Naive thymus-derived CD4-positive, alpha-beta T cell (primary cell): ENCODE data around the gene SPTAN1. TPM values are rescaled to one million over a fixed set of nuclear protein-coding genes. Genes with fewer than 3 reads are reported as not detected.

Experiments used
- ATAC-seq: fragments of 150-1000 bp; cut with Tn5 transposase; 2 replicates; pipeline ENCODE4 v1.10.0; 2021; ENCODE audit warnings: mild to moderate bottlenecking, moderate library complexity
- CTCF ChIA-PET: fragments of 350-600 bp; sonication (Branson Sonifier 250); formaldehyde crosslinking; loops from one replicate; lab custom pipeline; 2021; ENCODE audit warnings: antibody characterized with exemption; lab: Charles Lee
- POLR2A ChIA-PET: fragments of 350-600 bp; sonication (Branson Sonifier 250); formaldehyde crosslinking; loops from one replicate; lab custom pipeline; 2021; ENCODE audit warnings: antibody characterized with exemption, inconsistent platforms; lab: Charles Lee
- DNase-seq, 9 donors: peaks; one replicate each; pipeline versions ENCODE4 v3.0.0 to v3.0.0-alpha.2; 2020 to 2022; ENCODE audit warnings: mixed read lengths in 1 of 9
- H3K27ac ChIP-seq: one replicate; pipeline ENCODE4 v1.7.0; 2013; ENCODE audit warnings: mild to moderate bottlenecking, low read depth, low read length, moderate library complexity
- H3K27me3 ChIP-seq, 2 donors: one replicate each; pipeline ENCODE4 v1.7.0; 2013; ENCODE audit warnings: low read length in 2 of 2, mild to moderate bottlenecking in 2 of 2, moderate library complexity in 2 of 2; ENCODE audit not compliant: control insufficient read depth in 2 of 2, insufficient read depth in 2 of 2
- H3K36me3 ChIP-seq, 3 experiments: 1 replicate in 2 of 3; 2 replicates in 1 of 3; pipeline ENCODE4 v1.7.0; 2013; ENCODE audit warnings: low read length in 3 of 3, mild to moderate bottlenecking in 3 of 3, moderate library complexity in 1 of 3; ENCODE audit not compliant: insufficient read depth in 3 of 3, control insufficient read depth in 2 of 3
- H3K4me1 ChIP-seq, 2 donors: one replicate each; pipeline ENCODE4 v1.7.0; 2013; ENCODE audit warnings: low read length in 2 of 2, mild to moderate bottlenecking in 2 of 2, moderate library complexity in 1 of 2; ENCODE audit not compliant: control insufficient read depth in 2 of 2, insufficient read depth in 2 of 2
- H3K4me3 ChIP-seq: 2 replicates; pipeline ENCODE4 v1.7.0; 2013; ENCODE audit warnings: mild to moderate bottlenecking, low read length
- H3K9me3 ChIP-seq, 3 experiments: 1 replicate in 2 of 3; 2 replicates in 1 of 3; pipeline ENCODE4 v1.7.0; 2013; ENCODE audit warnings: low read length in 3 of 3; ENCODE audit not compliant: control insufficient read depth in 2 of 3
- H3K27ac Mint-ChIP-seq, 9 donors: one replicate each; pipeline ENCODE4 v1.8.0; 2020 to 2022; ENCODE audit warnings: mixed read lengths in 9 of 9, mild to moderate bottlenecking in 8 of 9, moderate library complexity in 5 of 9, inconsistent platforms in 2 of 9
- H3K27me3 Mint-ChIP-seq, 5 donors: one replicate each; pipeline ENCODE4 v1.8.0; 2021 to 2022; ENCODE audit warnings: mixed read lengths in 5 of 5, mild to moderate bottlenecking in 1 of 5
- H3K36me3 Mint-ChIP-seq, 5 donors: one replicate each; pipeline ENCODE4 v1.8.0; 2020 to 2022; ENCODE audit warnings: mixed read lengths in 5 of 5, mild to moderate bottlenecking in 3 of 5, inconsistent platforms in 1 of 5
- H3K4me1 Mint-ChIP-seq, 7 donors: one replicate each; pipeline ENCODE4 v1.8.0; 2020 to 2022; ENCODE audit warnings: mixed read lengths in 7 of 7, mild to moderate bottlenecking in 3 of 7, inconsistent platforms in 1 of 7
- H3K4me3 Mint-ChIP-seq, 10 donors: one replicate each; pipeline ENCODE4 v1.8.0; 2020 to 2022; ENCODE audit warnings: mild to moderate bottlenecking in 10 of 10, mixed read lengths in 10 of 10, moderate library complexity in 6 of 10, inconsistent platforms in 2 of 10
- H3K9me3 Mint-ChIP-seq, 11 donors: one replicate each; pipeline ENCODE4 v1.8.0; 2020 to 2022; ENCODE audit warnings: mixed read lengths in 11 of 11, mild to moderate bottlenecking in 4 of 11, inconsistent platforms in 1 of 11, moderate library complexity in 1 of 11
- intact Hi-C, 2 donors: fragments of 100-400 bp; cut with micrococcal nuclease; formaldehyde crosslinking; loops; one replicate each; pipeline ENCODE4 v1.15.1; 2023
- polyA plus RNA-seq, 2 donors: library from polyadenylated mRNA; unstranded; fragments of 300-500 nt; fragmentation: Illumina TruSeq; gene quantifications; one replicate each; pipeline ENCODE4 v1.2.3, GENCODE V29; 2021
- total RNA-seq, 6 experiments: library from RNA in 5 of 6; stranded (reverse) in 5 of 6; gene quantifications; 1 replicate in 5 of 6; 2 replicates in 1 of 6; pipeline ENCODE4 v1.2.3 and lab custom pipeline; 2021 to 2026

The SPTAN1 gene
- total and polyA plus RNA-seq, 7 experiments from 2014 or later = 46.6 to 433 (median 365) TPM

- H3K4me1 Mint-ChIP-seq = peaks cover 10 to 50% (median 30%) of the 10 kb centered on the region in 7 donors
Measured at GRCh38 chr9:128568470-128569078, 16.2 kb downstream of the SPTAN1 start.

DNA sequence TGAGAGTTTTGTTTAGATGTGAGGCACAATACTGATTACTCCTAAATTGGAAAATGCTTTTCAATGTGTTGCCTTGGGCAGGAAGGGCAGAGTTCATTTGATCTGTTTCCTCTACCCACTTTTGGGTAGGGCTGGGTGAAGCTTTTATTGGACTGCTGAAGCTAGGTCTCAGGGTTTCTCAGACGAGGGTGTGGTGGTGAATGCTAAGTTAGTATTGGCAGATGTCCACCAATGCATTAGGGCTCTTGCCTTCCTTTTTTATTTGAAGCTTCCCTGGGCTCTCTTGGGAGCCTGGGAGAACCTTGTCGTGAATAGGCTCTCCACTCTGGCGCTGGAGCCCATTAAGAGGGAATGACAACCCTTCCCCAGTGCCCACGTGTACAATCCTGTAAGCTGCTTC, 23.1 kb downstream of the SPTAN1 start:
- CTCF ChIA-PET = interaction anchor here (0.6 kb wide), 1 partner anchor 14 kb away, joined by 3 read pairs; no protein-coding TSS in a partner anchor
- peaks cover 0 to 2% (median 0%) of the 10 kb centered on the region in 11 donors for H3K9me3 Mint-ChIP-seq
- Histone ChIP-seq H3K4me1 (peaks cover 0 to 11% of the 10 kb centered on the region in 2 donors), H3K27me3 (no peaks in the 10 kb centered on the region), H3K9me3 (no peaks in the 10 kb centered on the region), H3K4me3 (no peak overlapping the region), H3K27ac (peak overlapping the region; percentile 23), H3K36me3 (peaks cover 46 to 81% (median 59%) of the 10 kb centered on the region in 3 experiments)
- peaks cover 0 to 24% (median 17%) of the 10 kb centered on the region in 7 donors for H3K4me1 Mint-ChIP-seq
- peak overlapping the region in 4 of 10 donors; percentile 3 to 50 (median 30) for H3K4me3 Mint-ChIP-seq
- POLR2A ChIA-PET = interaction anchor here (0.5 to 2.9 kb wide), 2 partner anchors 24 to 67 kb away, joined by 3 to 17 read pairs; partner anchors contain the start of gene SPTAN1
- DNase-seq = no peak
- peak overlapping the region in 7 of 9 donors; percentile 28 to 77 (median 68) for H3K27ac Mint-ChIP-seq
- intact Hi-C loops = no loop called here
- ATAC-seq = no peak
- peaks cover 5 to 59% (median 34%) of the 10 kb centered on the region in 5 donors for H3K36me3 Mint-ChIP-seq
- no peaks in the 10 kb centered on the region for H3K27me3 Mint-ChIP-seq

More at GRCh38 chr9:128568470-128569078, 16.2 kb downstream of the SPTAN1 start:
- peaks cover 7 to 41% (median 25%) of the 10 kb centered on the region in 5 donors for H3K36me3 Mint-ChIP-seq
- H3K9me3 ChIP-seq = no peaks in the 10 kb centered on the region
- peaks cover 4 to 63% (median 20%) of the 10 kb centered on the region in 3 experiments for H3K36me3 ChIP-seq
- H3K4me1 ChIP-seq = no peaks in the 10 kb centered on the region
- no peaks in the 10 kb centered on the region for H3K27me3 ChIP-seq
- ATAC-seq (no peak), DNase-seq (no peak)
- ChIA-PET POLR2A (interaction anchor here (0.6 to 1.3 kb wide), 4 partner anchors 10 to 63 kb away, joined by 3 to 4 read pairs (median 3); partner anchors contain the start of gene GLE1), CTCF (interaction anchor here (0.7 kb wide), 1 partner anchor 257 kb away, joined by 3 read pairs; no protein-coding TSS in a partner anchor)
- H3K4me3 ChIP-seq = no peak overlapping the region
- no peak overlapping the region for H3K27ac ChIP-seq
- no peaks in the 10 kb centered on the region for H3K9me3 Mint-ChIP-seq
- no peaks in the 10 kb centered on the region for H3K27me3 Mint-ChIP-seq
- intact Hi-C loops = no loop called here
- peak overlapping the region in 4 of 9 donors; percentile 37 to 67 (median 52) for H3K27ac Mint-ChIP-seq
- H3K4me3 Mint-ChIP-seq = no peak overlapping the region

DNA sequence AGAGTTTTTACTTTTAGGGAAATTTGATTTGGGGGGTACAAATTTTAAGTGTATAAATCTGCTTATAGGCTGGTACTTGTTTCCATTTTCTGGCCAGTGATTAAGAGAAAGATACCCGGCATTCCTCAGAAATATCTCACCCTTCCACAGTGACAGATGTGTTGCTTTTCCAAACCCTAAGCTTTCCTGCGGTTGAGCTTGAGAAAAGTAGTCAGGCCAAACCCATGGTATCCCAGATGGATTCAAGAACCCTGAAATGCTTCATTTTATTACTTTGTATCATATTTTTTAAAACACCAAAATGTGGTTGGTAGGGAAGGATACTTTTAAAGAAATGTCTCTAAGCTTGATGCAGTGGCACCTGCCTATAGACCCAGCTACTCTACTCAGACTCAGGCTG, 23.5 kb downstream of the SPTAN1 start:
- Histone ChIP-seq H3K4me1 (peaks cover 0 to 11% of the 10 kb centered on the region in 2 donors), H3K36me3 (peaks cover 50 to 82% (median 64%) of the 10 kb centered on the region in 3 experiments), H3K9me3 (no peaks in the 10 kb centered on the region), H3K27ac (peak overlapping the region; percentile 23), H3K27me3 (no peaks in the 10 kb centered on the region), H3K4me3 (no peak overlapping the region)
- H3K27me3 Mint-ChIP-seq = no peaks in the 10 kb centered on the region
- H3K27ac Mint-ChIP-seq = peak overlapping the region in 7 of 9 donors; percentile 28 to 71 (median 67)
- intact Hi-C loops = no loop called here
- peaks cover 0 to 2% (median 0%) of the 10 kb centered on the region in 11 donors for H3K9me3 Mint-ChIP-seq
- H3K4me1 Mint-ChIP-seq = peaks cover 0 to 24% (median 17%) of the 10 kb centered on the region in 7 donors
- no peak for DNase-seq
- peaks cover 9 to 64% (median 36%) of the 10 kb centered on the region in 5 donors for H3K36me3 Mint-ChIP-seq
- CTCF ChIA-PET = interaction anchor here (0.6 kb wide), 1 partner anchor 15 kb away, joined by 3 read pairs; no protein-coding TSS in a partner anchor
- ATAC-seq = no peak
- H3K4me3 Mint-ChIP-seq = no peak overlapping the region
- POLR2A ChIA-PET = interaction anchor here (2.9 kb wide), 1 partner anchor 24 kb away, joined by 17 read pairs; the partner anchor contains the start of gene SPTAN1

- H3K9me3 Mint-ChIP-seq = peaks cover 0 to 2% (median 0%) of the 10 kb centered on the region in 11 donors
- no peak overlapping the region for H3K27ac Mint-ChIP-seq
Measured at GRCh38 chr9:128577206-128577605, 24.8 kb downstream of the SPTAN1 start.

GRCh38 chr9:128579194-128579593, 26.8 kb downstream of the SPTAN1 start:
- peaks cover 0 to 2% (median 0%) of the 10 kb centered on the region in 11 donors for H3K9me3 Mint-ChIP-seq
- DNase-seq = no peak
- Histone ChIP-seq H3K36me3 (peaks cover 76 to 96% (median 90%) of the 10 kb centered on the region in 3 experiments), H3K27ac (no peak overlapping the region), H3K9me3 (no peaks in the 10 kb centered on the region), H3K27me3 (no peaks in the 10 kb centered on the region), H3K4me1 (peaks cover 0 to 11% of the 10 kb centered on the region in 2 donors), H3K4me3 (no peak overlapping the region)
- intact Hi-C loops = no loop called here
- no peaks in the 10 kb centered on the region for H3K27me3 Mint-ChIP-seq
- no peak overlapping the region for H3K4me3 Mint-ChIP-seq
- ChIA-PET POLR2A (interaction anchor here (1.0 kb wide), 1 partner anchor 26 kb away, joined by 3 read pairs; no protein-coding TSS in a partner anchor), CTCF (interaction anchor here (0.6 kb wide), 1 partner anchor 23 kb away, joined by 3 read pairs; no protein-coding TSS in a partner anchor)
- H3K27ac Mint-ChIP-seq = peak overlapping the region in 3 of 9 donors; percentile 45 to 70 (median 59)
- no peak for ATAC-seq
- H3K36me3 Mint-ChIP-seq = peaks cover 21 to 79% (median 45%) of the 10 kb centered on the region in 5 donors
- peaks cover 0 to 18% (median 13%) of the 10 kb centered on the region in 7 donors for H3K4me1 Mint-ChIP-seq

More at GRCh38 chr9:128577206-128577605, 24.8 kb downstream of the SPTAN1 start:
- Histone ChIP-seq H3K27me3 (no peaks in the 10 kb centered on the region), H3K9me3 (no peaks in the 10 kb centered on the region), H3K27ac (no peak overlapping the region), H3K36me3 (peaks cover 62 to 89% (median 76%) of the 10 kb centered on the region in 3 experiments), H3K4me1 (peaks cover 0 to 11% of the 10 kb centered on the region in 2 donors), H3K4me3 (no peak overlapping the region)
- ChIA-PET POLR2A (no interaction called here), CTCF (no interaction called here)
- Mint-ChIP-seq H3K4me3 (no peak overlapping the region), H3K4me1 (peaks cover 0 to 21% (median 17%) of the 10 kb centered on the region in 7 donors), H3K36me3 (peaks cover 9 to 66% (median 36%) of the 10 kb centered on the region in 5 donors), H3K27me3 (no peaks in the 10 kb centered on the region)
- intact Hi-C loops = no loop called here
- ATAC-seq = no peak
- no peak for DNase-seq

- Histone ChIP-seq H3K4me3 (no peak overlapping the region), H3K27ac (no peak overlapping the region), H3K9me3 (no peaks in the 10 kb centered on the region), H3K36me3 (peaks cover 62 to 97% (median 82%) of the 10 kb centered on the region in 3 experiments), H3K27me3 (no peaks in the 10 kb centered on the region), H3K4me1 (no peaks in the 10 kb centered on the region)
- ChIA-PET POLR2A (interaction anchor here (1.0 kb wide), 1 partner anchor 28 kb away, joined by 3 read pairs; the partner anchor contains the start of gene SPTAN1), CTCF (no interaction called here)
- intact Hi-C loops = no loop called here
- peaks cover 0 to 4% (median 0%) of the 10 kb centered on the region in 7 donors for H3K4me1 Mint-ChIP-seq
- H3K36me3 Mint-ChIP-seq = peaks cover 31 to 80% (median 46%) of the 10 kb centered on the region in 5 donors
- no peak overlapping the region for H3K4me3 Mint-ChIP-seq
- no peaks in the 10 kb centered on the region for H3K27me3 Mint-ChIP-seq
- H3K27ac Mint-ChIP-seq = no peak overlapping the region
- no peaks in the 10 kb centered on the region for H3K9me3 Mint-ChIP-seq
- DNase-seq = no peak
- ATAC-seq = no peak
Measured at GRCh38 chr9:128580731-128581130, 28.3 kb downstream of the SPTAN1 start.
